ENCODE measurements around the gene BMS1. TPM values are rescaled to one million over a fixed set of nuclear protein-coding genes. Genes with fewer than 3 reads are reported as not detected.

Gene BMS1
- total RNA-seq, 1 experiment from 2014 or later, result 36.3 TPM

- no peak overlapping the region for H3K27ac Mint-ChIP-seq (ENCODE audit: unreplicated experiment)
- BruUV-seq (replicated peaks), result no TSS peak
- intact Hi-C loops (cut with micrococcal nuclease; ENCODE audit: unreplicated experiment), result no loop called here
- Histone ChIP-seq H3K27me3 (replicated peaks; ENCODE audit: control insufficient read depth, insufficient read depth, low read length) (no peaks in the 10 kb centered on the region), H3K4me1 (no peaks in the 10 kb centered on the region), H3K4me3 (ENCODE audit: low read depth, low read length) (no peak overlapping the region), H3K36me3 (ENCODE audit: control insufficient read depth, insufficient read depth, low read length) (no peaks in the 10 kb centered on the region; the same call in none of the 2 replicates), H3K9me3 (no peaks in the 10 kb centered on the region)
- TF ChIP-seq CTCF (IDR thresholded peaks at IDR 0.05; ENCODE audit: insufficient read depth in 1 of 2, low read depth in 1 of 2, low read length in 1 of 2, severe bottlenecking in 1 of 2, unreplicated experiment in 1 of 2), result no peak
- no peak overlapping the region for H3K4me3 Mint-ChIP-seq (ENCODE audit: unreplicated experiment)
- H3K9me3 Mint-ChIP-seq (ENCODE audit: unreplicated experiment), result peaks cover 5% of the 10 kb centered on the region
- H3K27me3 Mint-ChIP-seq (ENCODE audit: insufficient read depth, unreplicated experiment), result no peaks in the 10 kb centered on the region
- ChIA-PET CTCF (interaction anchor here (0.6 to 1.6 kb wide), 2 partner anchors 19 to 32 kb away, joined by 3 to 7 read pairs; no protein-coding TSS in a partner anchor), POLR2A (no interaction called here)
- peaks cover 59% of the 10 kb centered on the region for H3K36me3 Mint-ChIP-seq (ENCODE audit: insufficient read depth, unreplicated experiment)
- peaks cover 6% of the 10 kb centered on the region for H3K4me1 Mint-ChIP-seq (ENCODE audit: low read depth, unreplicated experiment)
- no peak for DNase-seq
Measured at GRCh38 chr10:42785759-42786158, 3.2 kb downstream of the BMS1 start.

- no peak for DNase-seq
- CTCF ChIA-PET, result no interaction called here
- Mint-ChIP-seq H3K4me3 (ENCODE audit: unreplicated experiment) (no peak overlapping the region), H3K9me3 (ENCODE audit: unreplicated experiment) (no peaks in the 10 kb centered on the region), H3K27me3 (ENCODE audit: insufficient read depth, unreplicated experiment) (no peaks in the 10 kb centered on the region), H3K27ac (ENCODE audit: unreplicated experiment) (peak overlapping the region; percentile 15), H3K36me3 (ENCODE audit: insufficient read depth, unreplicated experiment) (peaks cover 83% of the 10 kb centered on the region), H3K4me1 (ENCODE audit: low read depth, unreplicated experiment) (no peaks in the 10 kb centered on the region)
- no peak overlapping the region for H3K4me3 ChIP-seq (ENCODE audit: low read depth, low read length)
- POLR2A ChIA-PET, result no interaction called here
- no peaks in the 10 kb centered on the region for H3K9me3 ChIP-seq
- no peaks in the 10 kb centered on the region for H3K4me1 ChIP-seq
- no peak for TF ChIP-seq CTCF (IDR thresholded peaks at IDR 0.05; ENCODE audit: insufficient read depth in 1 of 2, low read depth in 1 of 2, low read length in 1 of 2, severe bottlenecking in 1 of 2, unreplicated experiment in 1 of 2)
- no peaks in the 10 kb centered on the region for H3K27me3 ChIP-seq (replicated peaks; ENCODE audit: control insufficient read depth, insufficient read depth, low read length)
- peaks cover 8% of the 10 kb centered on the region for H3K36me3 ChIP-seq (ENCODE audit: control insufficient read depth, insufficient read depth, low read length)
- no TSS peak for BruUV-seq (replicated peaks)
- intact Hi-C loops (cut with micrococcal nuclease; ENCODE audit: unreplicated experiment), result no loop called here
Measured at GRCh38 chr10:42790835-42791234, 8.2 kb downstream of the BMS1 start.

- no peaks in the 10 kb centered on the region for H3K27me3 ChIP-seq (replicated peaks; ENCODE audit: control insufficient read depth, insufficient read depth, low read length)
- CTCF ChIA-PET, result no interaction called here
- no peaks in the 10 kb centered on the region for H3K4me1 ChIP-seq
- H3K27me3 Mint-ChIP-seq (ENCODE audit: insufficient read depth, unreplicated experiment), result no peaks in the 10 kb centered on the region
- H3K27ac Mint-ChIP-seq (ENCODE audit: unreplicated experiment), result no peak overlapping the region
- H3K9me3 Mint-ChIP-seq (ENCODE audit: unreplicated experiment), result no peaks in the 10 kb centered on the region
- intact Hi-C loops (cut with micrococcal nuclease; ENCODE audit: unreplicated experiment), result no loop called here
- DNase-seq, result no peak
- BruUV-seq (replicated peaks), result no TSS peak
- POLR2A ChIA-PET, result no interaction called here
- H3K4me3 Mint-ChIP-seq (ENCODE audit: unreplicated experiment), result no peak overlapping the region
- H3K4me3 ChIP-seq (ENCODE audit: low read depth, low read length), result no peak overlapping the region
- no peaks in the 10 kb centered on the region for H3K4me1 Mint-ChIP-seq (ENCODE audit: low read depth, unreplicated experiment)
- no peaks in the 10 kb centered on the region for H3K9me3 ChIP-seq
- no peak for TF ChIP-seq CTCF (IDR thresholded peaks at IDR 0.05; ENCODE audit: insufficient read depth in 1 of 2, low read depth in 1 of 2, low read length in 1 of 2, severe bottlenecking in 1 of 2, unreplicated experiment in 1 of 2)
- H3K36me3 Mint-ChIP-seq (ENCODE audit: insufficient read depth, unreplicated experiment), result peaks cover 95% of the 10 kb centered on the region
- H3K36me3 ChIP-seq (ENCODE audit: control insufficient read depth, insufficient read depth, low read length), result peaks cover 15% of the 10 kb centered on the region
Measured at GRCh38 chr10:42795701-42796100, 13.1 kb downstream of the BMS1 start.
